ENCODE data around the gene RNASE13.

The RNASE13 gene

DNA sequence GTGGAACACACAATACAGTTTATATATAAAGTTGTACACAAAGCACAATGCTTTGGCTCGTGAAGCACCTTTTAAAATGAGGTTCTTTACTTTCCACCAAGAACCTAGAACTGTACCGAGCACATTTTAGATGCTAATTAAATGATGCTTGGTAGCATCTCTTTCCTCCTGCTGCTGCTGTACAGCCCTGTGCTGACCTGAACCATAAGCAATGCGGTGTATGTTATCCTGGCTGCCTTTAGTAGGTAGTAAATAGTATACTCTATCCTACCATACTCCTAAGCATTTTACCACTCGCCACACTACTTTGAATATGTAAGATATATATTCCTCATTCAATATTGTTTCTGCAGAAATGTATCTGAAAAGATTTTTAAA, 20.1 kb upstream of the RNASE13 start:
- TF ChIP-seq, protein P1, sequence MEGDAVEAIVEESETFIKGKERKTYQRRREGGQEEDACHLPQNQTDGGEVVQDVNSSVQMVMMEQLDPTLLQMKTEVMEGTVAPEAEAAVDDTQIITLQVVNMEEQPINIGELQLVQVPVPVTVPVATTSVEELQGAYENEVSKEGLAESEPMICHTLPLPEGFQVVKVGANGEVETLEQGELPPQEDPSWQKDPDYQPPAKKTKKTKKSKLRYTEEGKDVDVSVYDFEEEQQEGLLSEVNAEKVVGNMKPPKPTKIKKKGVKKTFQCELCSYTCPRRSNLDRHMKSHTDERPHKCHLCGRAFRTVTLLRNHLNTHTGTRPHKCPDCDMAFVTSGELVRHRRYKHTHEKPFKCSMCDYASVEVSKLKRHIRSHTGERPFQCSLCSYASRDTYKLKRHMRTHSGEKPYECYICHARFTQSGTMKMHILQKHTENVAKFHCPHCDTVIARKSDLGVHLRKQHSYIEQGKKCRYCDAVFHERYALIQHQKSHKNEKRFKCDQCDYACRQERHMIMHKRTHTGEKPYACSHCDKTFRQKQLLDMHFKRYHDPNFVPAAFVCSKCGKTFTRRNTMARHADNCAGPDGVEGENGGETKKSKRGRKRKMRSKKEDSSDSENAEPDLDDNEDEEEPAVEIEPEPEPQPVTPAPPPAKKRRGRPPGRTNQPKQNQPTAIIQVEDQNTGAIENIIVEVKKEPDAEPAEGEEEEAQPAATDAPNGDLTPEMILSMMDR (IDR thresholded peaks at IDR 0.05): no peak
- TF ChIP-seq ZFX (IDR thresholded peaks at IDR 0.05; ENCODE audit: borderline replicate concordance): no peak
- H3K27ac ChIP-seq: peak overlapping the region; percentile 8; the same call in 1 of the 2 replicates

DNA sequence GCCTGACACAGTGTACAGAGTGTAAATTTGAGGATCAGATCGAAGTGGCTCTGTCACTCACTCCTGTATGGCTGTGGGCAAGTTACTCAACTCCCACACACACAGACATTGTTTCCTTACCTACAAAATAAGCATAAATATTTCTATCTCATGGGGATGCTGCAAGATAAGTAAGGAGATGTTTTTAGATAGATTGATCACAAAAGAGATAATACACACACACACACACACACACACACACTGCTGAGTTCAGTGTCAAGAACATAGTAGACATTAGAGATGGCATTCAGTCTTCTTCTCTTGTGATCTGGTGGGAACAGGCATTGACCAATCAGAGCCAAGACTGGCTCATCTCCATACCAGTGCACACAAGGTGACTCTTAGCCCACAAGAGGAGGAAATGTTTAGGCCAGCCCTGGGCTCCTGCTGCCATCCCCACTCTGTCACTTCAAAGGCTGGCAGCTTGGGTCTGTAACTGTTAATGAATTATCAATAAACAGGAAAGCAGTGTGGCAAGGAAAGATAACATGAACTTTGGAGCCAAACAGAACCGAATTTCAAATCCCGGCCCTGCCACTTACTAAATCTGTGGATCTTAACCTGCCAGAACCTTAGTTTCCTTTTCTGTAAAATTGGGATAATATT, 19.6 kb upstream of the RNASE13 start:
- H3K27ac ChIP-seq: peak overlapping the region; percentile 8; the same call in 1 of the 2 replicates
- no peak for TF ChIP-seq ZFX (IDR thresholded peaks at IDR 0.05; ENCODE audit: borderline replicate concordance)
- TF ChIP-seq, protein P1 (IDR thresholded peaks at IDR 0.05): no peak

GRCh38 chr14:21053184-21054122, 18.8 kb upstream of the RNASE13 start:
- TF ChIP-seq ZFX (IDR thresholded peaks at IDR 0.05; ENCODE audit: borderline replicate concordance): no peak
- H3K27ac ChIP-seq: no peak overlapping the region

- no peak for TF ChIP-seq ZFX (IDR thresholded peaks at IDR 0.05; ENCODE audit: borderline replicate concordance)
- TF ChIP-seq, protein P1 (IDR thresholded peaks at IDR 0.05): no peak
- no peak overlapping the region for H3K27ac ChIP-seq
Observed at GRCh38 chr14:21050597-21050996, 16.0 kb upstream of the RNASE13 start.

DNA sequence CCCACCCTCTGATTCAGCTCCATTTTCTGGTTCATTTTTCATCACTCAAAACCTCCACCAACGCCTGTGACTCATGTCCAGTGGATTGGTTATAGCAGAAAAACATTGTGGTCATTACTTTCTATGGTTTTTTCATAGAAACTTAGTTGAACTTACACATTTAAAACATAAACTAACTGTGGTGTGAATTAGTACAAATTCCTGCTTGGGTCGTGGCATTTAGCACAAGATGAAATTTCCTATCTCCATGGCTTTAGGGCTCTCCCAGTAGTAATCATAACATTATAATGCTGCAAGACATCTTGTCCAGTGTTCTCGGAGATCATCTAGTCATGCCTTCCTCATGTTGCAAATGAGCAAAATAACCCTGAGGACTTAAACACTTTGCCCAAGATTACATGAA, 14.7 kb upstream of the RNASE13 start:
- no peak for TF ChIP-seq ZFX (IDR thresholded peaks at IDR 0.05; ENCODE audit: borderline replicate concordance)
- TF ChIP-seq, protein P1 (IDR thresholded peaks at IDR 0.05): no peak
- no peak overlapping the region for H3K27ac ChIP-seq

- TF ChIP-seq ZFX (IDR thresholded peaks at IDR 0.05; ENCODE audit: borderline replicate concordance): no peak
- TF ChIP-seq, protein P1 (IDR thresholded peaks at IDR 0.05): no peak
- H3K27ac ChIP-seq: no peak overlapping the region
Observed at GRCh38 chr14:21048638-21049037, 14.0 kb upstream of the RNASE13 start.

DNA sequence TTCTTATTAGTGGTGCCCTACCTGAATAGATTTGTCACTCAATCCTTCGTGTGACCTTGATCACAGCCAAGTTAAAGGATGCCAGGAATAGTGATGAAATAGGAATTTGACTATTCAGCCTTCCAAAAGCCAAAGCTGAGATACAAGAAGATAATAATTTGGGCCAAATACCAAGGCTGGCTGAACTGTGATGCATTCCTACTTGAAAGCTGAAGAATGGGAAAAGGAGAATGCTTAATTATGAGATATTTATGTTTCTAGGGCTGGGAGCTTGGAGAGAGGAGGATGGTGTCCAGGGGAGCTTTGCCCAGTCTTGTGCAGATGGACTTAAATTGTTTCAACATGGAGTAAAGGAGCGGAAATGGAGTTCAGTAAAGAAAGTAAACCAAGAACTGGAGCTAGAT, 12.8 kb upstream of the RNASE13 start:
- TF ChIP-seq, protein P1 (IDR thresholded peaks at IDR 0.05): no peak
- TF ChIP-seq ZFX (IDR thresholded peaks at IDR 0.05; ENCODE audit: borderline replicate concordance): no peak

More for the DNA sequence above, 12.8 kb upstream of the RNASE13 start:
- no peak overlapping the region for H3K27ac ChIP-seq

Measured in 22Rv1 (cell line).